Fibroblast of the aortic adventitia (primary cell): ENCODE data around the gene AMN. TPM values are rescaled to one million over a fixed set of nuclear protein-coding genes. Genes with fewer than 3 reads are reported as not detected.

Experiments used
- DNase-seq: peaks from one replicate; pipeline ENCODE4 v3.0.0-alpha.2; 2010; ENCODE audit warnings: low read depth
- H3K4me3 ChIP-seq: 2 replicates; pipeline ENCODE4 v1.5.1; 2011; ENCODE audit warnings: low read depth, mild to moderate bottlenecking, control low read depth, low read length, moderate library complexity
- total RNA-seq: library from RNA; depleted of rRNA; stranded (reverse); fragments of >200 nt; gene quantifications from 2 replicates; pipeline ENCODE4 v1.2.3, GENCODE V29; 2012; ENCODE audit warnings: low replicate concordance
- TF ChIP-seq, protein P1 (sequence below): IDR thresholded peaks from 2 replicates; pipeline ENCODE4 v1.5.1; 2011; ENCODE audit warnings: mild to moderate bottlenecking, low read length, control low read depth, inconsistent platforms; ENCODE audit not compliant: insufficient read depth

Gene AMN
- total RNA-seq, 1 donor, result not detected

GRCh38 chr14:102908766-102909455 lies 13.6 kb upstream of the AMN start:
- no peak overlapping the region for H3K4me3 ChIP-seq
- TF ChIP-seq, protein P1, sequence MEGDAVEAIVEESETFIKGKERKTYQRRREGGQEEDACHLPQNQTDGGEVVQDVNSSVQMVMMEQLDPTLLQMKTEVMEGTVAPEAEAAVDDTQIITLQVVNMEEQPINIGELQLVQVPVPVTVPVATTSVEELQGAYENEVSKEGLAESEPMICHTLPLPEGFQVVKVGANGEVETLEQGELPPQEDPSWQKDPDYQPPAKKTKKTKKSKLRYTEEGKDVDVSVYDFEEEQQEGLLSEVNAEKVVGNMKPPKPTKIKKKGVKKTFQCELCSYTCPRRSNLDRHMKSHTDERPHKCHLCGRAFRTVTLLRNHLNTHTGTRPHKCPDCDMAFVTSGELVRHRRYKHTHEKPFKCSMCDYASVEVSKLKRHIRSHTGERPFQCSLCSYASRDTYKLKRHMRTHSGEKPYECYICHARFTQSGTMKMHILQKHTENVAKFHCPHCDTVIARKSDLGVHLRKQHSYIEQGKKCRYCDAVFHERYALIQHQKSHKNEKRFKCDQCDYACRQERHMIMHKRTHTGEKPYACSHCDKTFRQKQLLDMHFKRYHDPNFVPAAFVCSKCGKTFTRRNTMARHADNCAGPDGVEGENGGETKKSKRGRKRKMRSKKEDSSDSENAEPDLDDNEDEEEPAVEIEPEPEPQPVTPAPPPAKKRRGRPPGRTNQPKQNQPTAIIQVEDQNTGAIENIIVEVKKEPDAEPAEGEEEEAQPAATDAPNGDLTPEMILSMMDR, result no peak
- DNase-seq, result no peak

GRCh38 chr14:102909462-102909861 lies 13.0 kb upstream of the AMN start:
- DNase-seq, result no peak
- no peak overlapping the region for H3K4me3 ChIP-seq
- TF ChIP-seq, protein P1, result no peak

GRCh38 chr14:102909911-102910310 lies 12.6 kb upstream of the AMN start:
- no peak overlapping the region for H3K4me3 ChIP-seq
- DNase-seq, result no peak
- TF ChIP-seq, protein P1, result no peak

DNA sequence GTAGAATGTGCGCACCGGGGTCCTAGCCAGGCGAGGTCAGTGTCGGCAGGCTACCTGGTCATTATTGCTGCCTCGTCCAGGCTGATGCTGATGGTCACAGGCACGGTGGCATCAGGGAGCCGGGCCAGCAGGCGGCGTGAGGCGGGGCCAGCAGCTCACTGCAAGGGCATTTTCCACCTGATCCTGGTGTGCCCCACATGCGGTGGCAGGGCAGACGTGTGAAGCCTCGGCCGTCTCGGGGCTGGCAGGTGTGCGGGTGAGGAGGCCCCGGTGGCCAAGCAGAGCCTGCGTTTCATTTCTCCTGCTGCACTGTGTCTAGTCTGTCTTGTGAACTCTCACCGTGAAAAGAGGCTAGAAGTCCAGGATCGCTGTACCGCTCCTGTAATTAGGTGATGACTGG lies 12.0 kb upstream of the AMN start:
- DNase-seq, result no peak
- TF ChIP-seq, protein P1, result no peak

DNA sequence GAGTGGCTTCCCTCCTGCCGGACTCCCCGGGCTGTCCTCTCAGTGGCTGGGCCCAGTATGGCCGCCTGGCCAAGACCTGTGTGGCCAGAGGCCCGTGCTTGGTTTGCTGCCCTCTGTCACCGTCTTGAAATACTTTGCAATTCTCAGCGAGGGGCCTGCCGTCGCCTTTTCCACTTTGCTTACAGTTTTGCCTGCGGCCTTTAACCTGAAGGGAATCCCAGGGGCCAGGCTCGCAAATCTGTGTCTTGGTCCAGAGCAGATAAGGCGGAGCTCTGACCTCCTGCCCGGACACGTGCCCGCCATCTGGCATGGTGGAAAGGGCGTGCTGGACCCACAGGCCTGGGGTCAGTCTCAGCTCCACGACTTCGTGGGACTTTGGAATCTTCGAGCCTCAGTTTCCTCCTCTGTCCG lies 10.9 kb upstream of the AMN start:
- H3K4me3 ChIP-seq, result no peak overlapping the region
- TF ChIP-seq, protein P1, result no peak
- no peak for DNase-seq

More for the DNA sequence above, 12.0 kb upstream of the AMN start:
- no peak overlapping the region for H3K4me3 ChIP-seq

GRCh38 chr14:102911991-102912761 lies 10.3 kb upstream of the AMN start:
- no peak for DNase-seq
- H3K4me3 ChIP-seq, result no peak overlapping the region
- TF ChIP-seq, protein P1, result no peak
